ENCODE results near the gene FAM210A.
A peak's percentile ranks its signal among the peaks of the same experiment; 100 is the strongest.

DNA sequence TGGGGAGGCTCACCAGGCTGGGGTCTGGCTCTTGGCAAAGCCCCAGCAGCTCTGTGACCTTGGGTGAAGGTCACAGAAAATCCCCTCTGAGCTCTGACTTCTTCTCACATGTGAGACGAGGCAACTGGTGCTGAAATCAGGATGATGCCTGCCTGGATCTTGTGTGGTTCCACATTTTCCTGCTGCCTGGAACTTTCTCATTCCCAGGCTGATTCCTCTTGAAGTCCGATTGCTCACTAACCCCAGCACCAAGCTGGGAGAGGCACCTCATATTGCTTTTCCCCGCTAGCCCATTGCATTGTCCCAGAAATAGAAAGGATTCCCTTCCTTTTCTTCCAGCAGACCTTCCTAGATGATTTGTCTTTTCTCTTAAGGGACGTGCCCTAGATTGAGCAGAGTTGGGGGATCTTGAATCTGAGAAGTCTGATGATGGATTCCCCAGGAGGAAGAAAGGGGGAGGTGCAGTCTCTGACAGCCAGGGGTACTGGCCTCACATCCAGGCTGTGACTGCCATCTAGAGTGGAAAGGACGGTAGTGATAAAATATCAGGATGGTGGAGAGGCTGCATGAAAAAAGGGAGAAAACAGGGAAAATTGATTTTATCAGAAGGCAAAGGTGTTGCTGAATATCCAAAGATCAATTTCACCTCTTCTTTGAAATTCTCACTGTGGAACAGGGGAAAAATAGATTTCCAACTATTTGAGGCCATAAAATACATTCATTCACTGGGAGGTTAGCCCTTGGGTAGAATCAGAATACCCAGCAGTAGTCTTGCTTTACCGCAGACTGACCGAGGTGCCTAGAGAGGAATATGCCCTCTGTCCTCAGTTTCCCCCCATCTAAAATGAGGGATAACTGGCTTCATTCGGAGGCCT lies 96.3 kb downstream of the FAM210A start:
- TF ChIP-seq, protein P1, sequence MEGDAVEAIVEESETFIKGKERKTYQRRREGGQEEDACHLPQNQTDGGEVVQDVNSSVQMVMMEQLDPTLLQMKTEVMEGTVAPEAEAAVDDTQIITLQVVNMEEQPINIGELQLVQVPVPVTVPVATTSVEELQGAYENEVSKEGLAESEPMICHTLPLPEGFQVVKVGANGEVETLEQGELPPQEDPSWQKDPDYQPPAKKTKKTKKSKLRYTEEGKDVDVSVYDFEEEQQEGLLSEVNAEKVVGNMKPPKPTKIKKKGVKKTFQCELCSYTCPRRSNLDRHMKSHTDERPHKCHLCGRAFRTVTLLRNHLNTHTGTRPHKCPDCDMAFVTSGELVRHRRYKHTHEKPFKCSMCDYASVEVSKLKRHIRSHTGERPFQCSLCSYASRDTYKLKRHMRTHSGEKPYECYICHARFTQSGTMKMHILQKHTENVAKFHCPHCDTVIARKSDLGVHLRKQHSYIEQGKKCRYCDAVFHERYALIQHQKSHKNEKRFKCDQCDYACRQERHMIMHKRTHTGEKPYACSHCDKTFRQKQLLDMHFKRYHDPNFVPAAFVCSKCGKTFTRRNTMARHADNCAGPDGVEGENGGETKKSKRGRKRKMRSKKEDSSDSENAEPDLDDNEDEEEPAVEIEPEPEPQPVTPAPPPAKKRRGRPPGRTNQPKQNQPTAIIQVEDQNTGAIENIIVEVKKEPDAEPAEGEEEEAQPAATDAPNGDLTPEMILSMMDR (IDR thresholded peaks at IDR 0.05; ENCODE audit: low read depth, low read length): peak; percentile 91
- TF ChIP-seq EZH2phosphoT487 (IDR thresholded peaks at IDR 0.05; ENCODE audit: low read depth): no peak

All from OCI-LY3 (cell line).